IMR-90 (cell line): ENCODE data around the gene TCP11. TPM values are rescaled to one million over a fixed set of nuclear protein-coding genes. Genes with fewer than 3 reads are reported as not detected.

Experiments
- ATAC-seq: fragments of 200-7000 bp; cut with Tn5 transposase; 2 replicates; pipeline ENCODE4 v1.9.1; 2020; ENCODE audit warnings: low read depth, mild to moderate bottlenecking, moderate library complexity
- BruUV-seq: library from RNA; stranded (reverse); fragments of 400-500 nt; replicated peaks from 2 replicates; lab custom pipeline; 2021; lab: Mats Ljungman, UMichigan
- CTCF ChIA-PET: fragments of 300-600 bp; formaldehyde crosslinking; extraction: SDS; loops from one replicate; lab custom pipeline; 2021; ENCODE audit warnings: antibody characterized with exemption; lab: Yijun Ruan, JAX
- POLR2A ChIA-PET: fragments of 300-600 bp; sonication (Branson Sonifier 250); formaldehyde crosslinking; loops from one replicate; lab custom pipeline; 2022; ENCODE audit warnings: antibody characterized with exemption; ENCODE audit not compliant: unreplicated experiment; lab: Charles Lee
- DNase-seq: peaks from one replicate; pipeline ENCODE4 v3.0.0; 2013
- H2AFZ ChIP-seq: replicated peaks from 2 replicates; pipeline ENCODE3; 2013; ENCODE audit warnings: low read length, mild to moderate bottlenecking; ENCODE audit not compliant: poor library complexity
- H2AK5ac ChIP-seq: 2 replicates; pipeline ENCODE4 v1.6.1; 2013; ENCODE audit warnings: low read depth, low read length, inconsistent platforms
- H2AK9ac ChIP-seq: replicated peaks from 2 replicates; pipeline ENCODE3; 2013; ENCODE audit warnings: mild to moderate bottlenecking, low read depth, low read length, moderate library complexity; ENCODE audit not compliant: poor library complexity
- H2BK120ac ChIP-seq: 2 replicates; pipeline ENCODE4 v1.6.1; 2013; ENCODE audit warnings: low read depth, low read length, inconsistent platforms
- H2BK15ac ChIP-seq: 3 replicates; pipeline ENCODE4 v1.6.1; 2013; ENCODE audit warnings: low read depth, low read length, inconsistent platforms
- H2BK20ac ChIP-seq: 2 replicates; pipeline ENCODE4 v1.6.1; 2013; ENCODE audit warnings: low read depth, mild to moderate bottlenecking, inconsistent platforms, low read length, moderate library complexity
- H2BK5ac ChIP-seq: 2 replicates; pipeline ENCODE4 v1.6.1; 2013; ENCODE audit warnings: mild to moderate bottlenecking, low read depth, low read length, inconsistent platforms; ENCODE audit not compliant: poor library complexity, severe bottlenecking
- H3K14ac ChIP-seq: replicated peaks from 2 replicates; pipeline ENCODE4 v1.6.1; 2013; ENCODE audit warnings: low read depth, low read length, inconsistent platforms
- H3K18ac ChIP-seq: 2 replicates; pipeline ENCODE4 v1.6.1; 2013; ENCODE audit warnings: low read depth, low read length, control low read depth
- H3K23ac ChIP-seq: 2 replicates; pipeline ENCODE4 v1.6.1; 2013; ENCODE audit warnings: low read depth, low read length, inconsistent platforms
- H3K27ac ChIP-seq: 2 replicates; pipeline ENCODE4 v1.5.1; 2013; ENCODE audit warnings: mild to moderate bottlenecking, control low read depth, low read length; ENCODE audit not compliant: insufficient read depth
- H3K27me3 ChIP-seq: 2 replicates; pipeline ENCODE4 v1.6.1; 2013; ENCODE audit warnings: low read length; ENCODE audit not compliant: control insufficient read depth, insufficient read depth
- H3K36me3 ChIP-seq: 2 replicates; pipeline ENCODE4 v1.6.1; 2013; ENCODE audit warnings: low read length, mixed read lengths; ENCODE audit not compliant: control insufficient read depth, insufficient read depth
- H3K4ac ChIP-seq: 2 replicates; pipeline ENCODE4 v1.6.1; 2013; ENCODE audit warnings: low read depth, low read length, inconsistent platforms
- H3K4me1 ChIP-seq: 2 replicates; pipeline ENCODE4 v1.6.1; 2013; ENCODE audit warnings: low read length, mixed read lengths; ENCODE audit not compliant: control insufficient read depth, insufficient read depth
- H3K4me2 ChIP-seq: 2 replicates; pipeline ENCODE4 v1.6.1; 2013; ENCODE audit warnings: low read depth, mild to moderate bottlenecking, control low read depth, low read length, moderate library complexity
- H3K4me3 ChIP-seq: 2 replicates; pipeline ENCODE4 v1.5.1; 2013; ENCODE audit warnings: low read depth, mild to moderate bottlenecking, control low read depth, low read length, moderate library complexity; ENCODE audit not compliant: insufficient read depth
- H3K56ac ChIP-seq: 2 replicates; pipeline ENCODE4 v1.6.1; 2013; ENCODE audit warnings: low read length, inconsistent platforms; ENCODE audit not compliant: insufficient read depth; ENCODE audit errors: extremely low read depth
- H3K79me1 ChIP-seq, 2 experiments: 2 replicates each; pipeline ENCODE4 v1.6.1; 2013; ENCODE audit warnings: low read length in 2 of 2, inconsistent platforms in 1 of 2, low read depth in 1 of 2
- H3K9ac ChIP-seq: 2 replicates; pipeline ENCODE4 v1.6.1; 2013; ENCODE audit warnings: low read depth, low read length, control low read depth
- H3K9me1 ChIP-seq: 2 replicates; pipeline ENCODE4 v1.6.1; 2013; ENCODE audit warnings: low read length, inconsistent platforms; ENCODE audit not compliant: insufficient read depth
- H3K9me3 ChIP-seq: 2 replicates; pipeline ENCODE4 v1.6.1; 2013; ENCODE audit warnings: low read length; ENCODE audit not compliant: control insufficient read depth, insufficient read depth
- H4K20me1 ChIP-seq: 2 replicates; pipeline ENCODE4 v1.6.1; 2013; ENCODE audit warnings: low read length, inconsistent platforms; ENCODE audit not compliant: insufficient read depth
- H4K5ac ChIP-seq: 2 replicates; pipeline ENCODE4 v1.6.1; 2013; ENCODE audit warnings: mild to moderate bottlenecking, low read depth, low read length, control low read depth
- H4K8ac ChIP-seq, 2 experiments: 2 replicates each; pipeline ENCODE4 v1.6.1; 2013; ENCODE audit warnings: low read depth in 2 of 2, low read length in 2 of 2, control low read depth in 1 of 2, inconsistent platforms in 1 of 2
- H4K91ac ChIP-seq: 2 replicates; pipeline ENCODE4 v1.6.1; 2013; ENCODE audit warnings: low read depth, low read length, inconsistent platforms; ENCODE audit not compliant: insufficient read depth
- BHLHE40 ChIP-seq: fragments of 150-350 bp; IDR thresholded peaks from 2 replicates; pipeline ENCODE4 v1.6.1; 2016; ENCODE audit warnings: mild to moderate bottlenecking, low read depth, low read length
- CEBPB ChIP-seq: IDR thresholded peaks from 2 replicates; pipeline ENCODE4 v1.6.1; 2012; ENCODE audit warnings: low read depth, low read length, improper control_type of control experiment
- CHD1 ChIP-seq: IDR thresholded peaks from 2 replicates; pipeline ENCODE4 v1.6.1; 2012; ENCODE audit warnings: low read depth, low read length, improper control_type of control experiment
- CTCF ChIP-seq: conservative IDR thresholded peaks from 2 replicates; pipeline ENCODE4 v1.5.1; 2012; ENCODE audit warnings: mild to moderate bottlenecking, low read depth, low read length, improper control_type of control experiment
- ELK1 ChIP-seq: fragments of 150-350 bp; IDR thresholded peaks from 2 replicates; pipeline ENCODE4 v1.6.1; 2016; ENCODE audit warnings: low read depth, mild to moderate bottlenecking, low read length, moderate library complexity, borderline replicate concordance
- FOS ChIP-seq: fragments of 150-350 bp; IDR thresholded peaks from 2 replicates; pipeline ENCODE4 v1.6.1; 2016; ENCODE audit warnings: low read depth, low read length
- MXI1 ChIP-seq: IDR thresholded peaks from 2 replicates; pipeline ENCODE4 v1.6.1; 2012; ENCODE audit warnings: low read depth, mild to moderate bottlenecking, low read length, moderate library complexity, borderline replicate concordance
- NFE2L2 ChIP-seq: fragments of 150-350 bp; IDR thresholded peaks from 2 replicates; pipeline ENCODE4 v1.6.1; 2016; ENCODE audit warnings: low read depth, mild to moderate bottlenecking, low read length
- POLR2A ChIP-seq: IDR thresholded peaks from 2 replicates; pipeline ENCODE4 v1.6.1; 2012; ENCODE audit warnings: mild to moderate bottlenecking, low read depth, low read length
- RAD21 ChIP-seq: IDR thresholded peaks from 2 replicates; pipeline ENCODE4 v1.6.1; 2012; ENCODE audit warnings: low read length, improper control_type of control experiment
- RCOR1 ChIP-seq: IDR thresholded peaks from 2 replicates; pipeline ENCODE4 v1.6.1; 2012; ENCODE audit warnings: mild to moderate bottlenecking, low read length, improper control_type of control experiment; ENCODE audit not compliant: insufficient replicate concordance
- RFX5 ChIP-seq: IDR thresholded peaks from 2 replicates; pipeline ENCODE4 v1.8.0; 2012; ENCODE audit warnings: low read depth, mild to moderate bottlenecking, low read length, moderate library complexity
- SMC3 ChIP-seq: fragments of 150-350 bp; IDR thresholded peaks from 2 replicates; pipeline ENCODE4 v1.6.1; 2016; ENCODE audit warnings: low read depth, mild to moderate bottlenecking, antibody characterized with exemption, low read length, moderate library complexity
- USF2 ChIP-seq: fragments of 150-350 bp; IDR thresholded peaks from 2 replicates; pipeline ENCODE4 v1.6.1; 2017; ENCODE audit warnings: mild to moderate bottlenecking, antibody characterized with exemption, low read length, low read depth
- WGBS, 2 experiments: methylation state at CpG; one replicate each; pipeline versions ENCODE4 v1.1.5 to v1.1.7; 2013; ENCODE audit warnings: missing lambda C conversion rate in 2 of 2; ENCODE audit not compliant: insufficient read length in 1 of 2; ENCODE audit errors: extremely low coverage in 2 of 2; 5-methylcytosine and 5-hydroxymethylcytosine counted together
- dilution Hi-C: fragments of 300-500 bp; cut with HindIII; formaldehyde crosslinking; loops from one replicate; pipeline ENCODE4 v1.14.3; 2018; ENCODE audit warnings: low sequenced_read_pairs; ENCODE audit not compliant: unreplicated experiment
- in situ Hi-C: fragments of 300-500 bp; cut with MboI; formaldehyde crosslinking; loops from 3 replicates; pipeline ENCODE4 v1.14.3; 2019; ENCODE audit warnings: low sequenced_read_pairs, inconsistent platforms, mixed read lengths
- intact Hi-C: fragments of 100-400 bp; cut with micrococcal nuclease; formaldehyde crosslinking; loops from 2 replicates; pipeline ENCODE4 v1.10.0; 2022
- polyA plus RNA-seq, 3 experiments: library from polyadenylated mRNA; depleted of rRNA; stranded (reverse); fragments of >200 nt; gene quantifications; 2 replicates each; pipeline ENCODE4 v1.2.3, GENCODE V29; 2012; ENCODE audit warnings: low replicate concordance in 1 of 3
- total RNA-seq: library from RNA; depleted of rRNA; stranded (reverse); fragments of >200 nt; gene quantifications from 2 replicates; pipeline ENCODE4 v1.2.3, GENCODE V29; 2012

Gene TCP11
- total and polyA plus RNA-seq, 2 of the 4 experiments (the other 2 are of a cell fraction), result 0.34 to 0.36 TPM

- peak overlapping the region; percentile 85; the same call in 1 of the 2 replicates for H2AK5ac ChIP-seq
- H4K8ac ChIP-seq, result no peak overlapping the region
- H3K36me3 ChIP-seq, result no peaks in the 10 kb centered on the region
- H3K18ac ChIP-seq, result no peak overlapping the region
- no peak overlapping the region for H3K27ac ChIP-seq
- POLR2A ChIA-PET, result no interaction called here
- no TSS peak for BruUV-seq
- no peak overlapping the region for H2BK5ac ChIP-seq
- H3K23ac ChIP-seq, result no peak overlapping the region
- H3K14ac ChIP-seq, result no peak overlapping the region
- CTCF ChIA-PET, result no interaction called here
- H3K9me1 ChIP-seq, result peaks cover 16% of the 10 kb centered on the region
- no peak overlapping the region; the same call in 2 of the 3 replicates for H2BK15ac ChIP-seq
- peak overlapping the region; percentile 78; the same call in 1 of the 2 replicates for H3K4ac ChIP-seq
- intact Hi-C loops (no loop called here), dilution Hi-C loops (no loop called here), in situ Hi-C loops (no loop called here)
- H2AK9ac ChIP-seq, result no peak overlapping the region
- H3K56ac ChIP-seq, result no peak overlapping the region
- no peak for DNase-seq
- H4K5ac ChIP-seq, result no peak overlapping the region
- no peak overlapping the region for H3K4me2 ChIP-seq
- no peak overlapping the region for H4K91ac ChIP-seq
- H2AFZ ChIP-seq, result no peak overlapping the region
- WGBS, 2 experiments, result 78% methylated on average over 5 of the region's 6 CpGs; no CpG with 5 or more reads in 1 of the 2 experiments
- H3K4me1 ChIP-seq, result peaks cover 17% of the 10 kb centered on the region
- no peak overlapping the region for H3K4me3 ChIP-seq
- no peaks in the 10 kb centered on the region for H4K20me1 ChIP-seq
- 0 out of 2 replicates have a peak overlapping the region, but pooled peaks have one; percentile 9 for H2BK120ac ChIP-seq
- TF ChIP-seq POLR2A (no peak), RFX5 (no peak), USF2 (no peak), CTCF (no peak), CHD1 (no peak), SMC3 (no peak), ELK1 (no peak), FOS (no peak), RAD21 (no peak), NFE2L2 (no peak), RCOR1 (no peak), BHLHE40 (no peak), MXI1 (no peak), CEBPB (no peak)
- no peaks in the 10 kb centered on the region; the same call in 1 of the 2 replicates for H3K27me3 ChIP-seq
- 0 out of 2 replicates have a peak, but pooled peaks cover 2% of the 10 kb centered on the region for H3K9me3 ChIP-seq
- no peak overlapping the region; the same call in 1 of the 2 replicates for H2BK20ac ChIP-seq
- no peak for ATAC-seq
- no peaks in the 10 kb centered on the region for H3K79me1 ChIP-seq
- H3K9ac ChIP-seq, result no peak overlapping the region
Measured at GRCh38 chr6:35164277-35164676, 23.1 kb upstream of the TCP11 start.
